Measurements from ENCODE around the gene ISY1. TPM values are rescaled to one million over a fixed set of nuclear protein-coding genes. Genes with fewer than 3 reads are reported as not detected.

Gene ISY1
- total RNA-seq, 1 donor from 2014 or later = 61.9 TPM

- TF ChIP-seq CTCF (IDR thresholded peaks at IDR 0.05; ENCODE audit: unreplicated experiment) = no peak
- H3K9me3 Mint-ChIP-seq (ENCODE audit: unreplicated experiment) = no peaks in the 10 kb centered on the region
- peaks cover 4% of the 10 kb centered on the region for H3K27me3 Mint-ChIP-seq (ENCODE audit: unreplicated experiment)
- peaks cover 33% of the 10 kb centered on the region for H3K36me3 Mint-ChIP-seq (ENCODE audit: low read depth, unreplicated experiment)
- DNase-seq (ENCODE audit: low spot score) = no peak
- H3K27ac Mint-ChIP-seq (ENCODE audit: unreplicated experiment) = peak overlapping the region; percentile 53
- no peak overlapping the region for H3K4me3 Mint-ChIP-seq (ENCODE audit: unreplicated experiment)
- H3K4me1 Mint-ChIP-seq (ENCODE audit: unreplicated experiment) = peaks cover 23% of the 10 kb centered on the region
Observed at GRCh38 chr3:129106320-129106719, 54.5 kb downstream of the ISY1 start.

GRCh38 chr3:129105862-129106261 is 55.0 kb downstream of the ISY1 start:
- H3K36me3 Mint-ChIP-seq (ENCODE audit: low read depth, unreplicated experiment) = peaks cover 35% of the 10 kb centered on the region
- H3K27me3 Mint-ChIP-seq (ENCODE audit: unreplicated experiment) = peaks cover 4% of the 10 kb centered on the region
- DNase-seq (ENCODE audit: low spot score) = no peak
- no peak overlapping the region for H3K27ac Mint-ChIP-seq (ENCODE audit: unreplicated experiment)
- no peaks in the 10 kb centered on the region for H3K9me3 Mint-ChIP-seq (ENCODE audit: unreplicated experiment)
- TF ChIP-seq CTCF (IDR thresholded peaks at IDR 0.05; ENCODE audit: unreplicated experiment) = no peak
- H3K4me3 Mint-ChIP-seq (ENCODE audit: unreplicated experiment) = no peak overlapping the region
- H3K4me1 Mint-ChIP-seq (ENCODE audit: unreplicated experiment) = peaks cover 23% of the 10 kb centered on the region

GRCh38 chr3:129104498-129105079 is 56.3 kb downstream of the ISY1 start:
- Mint-ChIP-seq H3K4me3 (ENCODE audit: unreplicated experiment) (peak overlapping the region; percentile 2), H3K4me1 (ENCODE audit: unreplicated experiment) (peaks cover 17% of the 10 kb centered on the region), H3K27me3 (ENCODE audit: unreplicated experiment) (peaks cover 4% of the 10 kb centered on the region), H3K36me3 (ENCODE audit: low read depth, unreplicated experiment) (peaks cover 31% of the 10 kb centered on the region), H3K27ac (ENCODE audit: unreplicated experiment) (peak overlapping the region; percentile 78), H3K9me3 (ENCODE audit: unreplicated experiment) (no peaks in the 10 kb centered on the region)
- no peak for DNase-seq (ENCODE audit: low spot score)
- no peak for TF ChIP-seq CTCF (IDR thresholded peaks at IDR 0.05; ENCODE audit: unreplicated experiment)

GRCh38 chr3:129104051-129104450 is 56.8 kb downstream of the ISY1 start:
- TF ChIP-seq CTCF (IDR thresholded peaks at IDR 0.05; ENCODE audit: unreplicated experiment) = no peak
- Mint-ChIP-seq H3K36me3 (ENCODE audit: low read depth, unreplicated experiment) (peaks cover 32% of the 10 kb centered on the region), H3K27me3 (ENCODE audit: unreplicated experiment) (peaks cover 4% of the 10 kb centered on the region), H3K27ac (ENCODE audit: unreplicated experiment) (peak overlapping the region; percentile 78), H3K9me3 (ENCODE audit: unreplicated experiment) (no peaks in the 10 kb centered on the region), H3K4me1 (ENCODE audit: unreplicated experiment) (peaks cover 17% of the 10 kb centered on the region), H3K4me3 (ENCODE audit: unreplicated experiment) (peak overlapping the region; percentile 57)
- DNase-seq (ENCODE audit: low spot score) = no peak

GRCh38 chr3:129103296-129103695 is 57.6 kb downstream of the ISY1 start:
- TF ChIP-seq CTCF (IDR thresholded peaks at IDR 0.05; ENCODE audit: unreplicated experiment) = no peak
- no peak for DNase-seq (ENCODE audit: low spot score)
- Mint-ChIP-seq H3K9me3 (ENCODE audit: unreplicated experiment) (no peaks in the 10 kb centered on the region), H3K4me1 (ENCODE audit: unreplicated experiment) (peaks cover 14% of the 10 kb centered on the region), H3K4me3 (ENCODE audit: unreplicated experiment) (peak overlapping the region; percentile 59), H3K36me3 (ENCODE audit: low read depth, unreplicated experiment) (peaks cover 35% of the 10 kb centered on the region), H3K27ac (ENCODE audit: unreplicated experiment) (peak overlapping the region; percentile 67), H3K27me3 (ENCODE audit: unreplicated experiment) (peaks cover 6% of the 10 kb centered on the region)
